Skin epidermis (tissue), 12 donors: ENCODE data around the gene SYNE1.

ENCODE experiments used
- H3K27ac ChIP-seq, 21 experiments: fragments of 200-600 bp; sonication (generic) in 11 of 21; one replicate each; pipeline ENCODE4 v1.5.0; 2020; ENCODE audit warnings: mild to moderate bottlenecking in 3 of 21, inconsistent platforms in 2 of 21, moderate library complexity in 2 of 21
- H3K4me3 ChIP-seq, 7 experiments: fragments of 200-600 bp; sonication (generic) in 2 of 7; one replicate each; pipeline ENCODE4 v1.5.0; 2020; ENCODE audit warnings: inconsistent platforms in 2 of 7, mild to moderate bottlenecking in 2 of 7, moderate library complexity in 1 of 7

The SYNE1 gene

DNA sequence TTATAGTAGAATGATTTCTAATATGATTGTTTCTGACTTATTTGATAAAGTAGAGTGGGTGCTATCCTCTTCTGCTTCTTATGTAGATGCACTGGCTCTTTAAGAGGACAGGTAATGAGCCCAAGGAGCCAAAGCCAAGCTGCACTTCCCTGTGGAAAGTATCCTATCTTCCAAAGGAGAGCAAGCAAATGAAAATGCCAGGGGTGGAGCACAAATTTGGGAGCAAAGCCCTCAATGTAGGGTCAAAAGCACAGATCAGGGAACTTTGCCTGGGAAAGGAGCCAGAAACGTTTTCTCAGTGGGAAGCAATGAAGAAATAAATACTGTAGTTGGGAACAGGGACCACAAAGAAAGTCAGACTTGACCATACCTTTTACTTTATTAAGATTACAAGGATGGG is 242.9 kb downstream of the SYNE1 start:
- H3K27ac ChIP-seq, result no peak overlapping the region
- H3K4me3 ChIP-seq, result no peak overlapping the region

DNA sequence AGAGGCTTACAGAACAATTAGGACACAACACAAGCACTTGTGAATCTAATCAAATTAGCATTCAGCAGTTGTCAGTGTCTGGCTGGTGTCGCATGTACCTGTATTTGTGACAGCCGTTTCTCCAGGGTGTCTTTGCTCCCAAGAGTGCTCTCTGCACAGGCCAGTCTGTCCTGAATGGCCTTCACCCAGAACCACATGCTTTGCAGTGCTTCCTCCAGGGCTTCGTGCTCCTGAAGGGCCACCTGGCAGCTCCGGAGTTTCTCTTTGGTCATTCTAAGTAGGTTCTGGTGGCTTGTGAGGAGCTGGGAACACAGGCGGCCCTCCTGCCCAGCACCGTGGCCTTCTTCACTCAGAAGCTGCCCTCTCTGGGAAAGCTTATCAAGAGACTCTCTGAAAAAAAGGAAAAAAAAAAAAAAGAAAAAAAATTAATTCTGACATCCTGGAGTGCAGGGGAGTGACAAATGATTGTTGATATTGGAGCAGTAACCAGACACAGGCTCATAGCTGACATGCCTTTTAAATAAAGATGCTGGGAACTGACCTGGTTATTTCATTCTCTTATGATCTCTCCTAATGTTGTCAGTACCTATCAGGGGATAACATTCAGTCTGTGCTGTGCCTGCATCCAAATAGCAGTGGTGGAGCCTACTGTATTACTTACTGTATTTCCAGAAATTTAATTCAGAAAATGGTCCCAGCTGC is 245.8 kb downstream of the SYNE1 start:
- Histone ChIP-seq H3K4me3 (no peak overlapping the region), H3K27ac (no peak overlapping the region)

DNA sequence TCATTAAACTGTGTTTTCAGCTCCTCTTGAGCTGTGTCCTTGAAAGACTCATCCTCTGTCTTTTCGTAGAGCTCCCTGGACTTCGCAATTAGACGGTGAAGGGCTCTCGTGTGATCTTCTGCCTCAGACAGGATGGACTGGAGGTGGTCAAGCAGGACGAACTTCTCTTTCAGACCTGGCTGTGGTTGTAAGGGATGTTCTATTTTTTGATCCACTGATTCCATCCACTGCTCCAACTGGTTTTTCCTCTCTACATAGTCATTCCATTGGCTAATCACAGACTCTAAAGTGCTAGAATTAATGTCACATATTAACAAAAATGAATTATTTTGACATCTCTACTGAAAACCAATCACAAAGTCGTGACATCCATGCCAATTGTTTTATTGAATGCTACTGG is 250.1 kb downstream of the SYNE1 start:
- no peak overlapping the region for H3K4me3 ChIP-seq
- no peak overlapping the region for H3K27ac ChIP-seq

DNA sequence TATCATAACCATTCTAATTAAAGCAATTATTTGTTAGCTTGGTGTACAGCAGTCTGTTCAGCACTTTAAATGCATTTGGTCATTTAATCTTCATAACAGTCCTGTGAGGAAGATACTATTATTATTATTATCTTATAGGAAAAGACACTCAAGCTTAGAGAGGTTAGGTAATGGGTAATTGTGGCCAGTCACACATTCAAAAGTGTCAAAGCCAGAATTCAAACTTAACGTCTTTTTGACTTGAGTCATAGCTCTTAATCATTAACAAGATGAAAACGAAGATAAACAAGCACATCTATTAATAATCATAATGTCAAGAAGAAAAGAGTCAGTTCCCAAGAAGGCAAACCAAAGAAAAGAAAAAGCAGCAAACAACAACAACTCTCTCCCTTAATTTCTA is 251.0 kb downstream of the SYNE1 start:
- H3K27ac ChIP-seq, result no peak overlapping the region
- no peak overlapping the region for H3K4me3 ChIP-seq

DNA sequence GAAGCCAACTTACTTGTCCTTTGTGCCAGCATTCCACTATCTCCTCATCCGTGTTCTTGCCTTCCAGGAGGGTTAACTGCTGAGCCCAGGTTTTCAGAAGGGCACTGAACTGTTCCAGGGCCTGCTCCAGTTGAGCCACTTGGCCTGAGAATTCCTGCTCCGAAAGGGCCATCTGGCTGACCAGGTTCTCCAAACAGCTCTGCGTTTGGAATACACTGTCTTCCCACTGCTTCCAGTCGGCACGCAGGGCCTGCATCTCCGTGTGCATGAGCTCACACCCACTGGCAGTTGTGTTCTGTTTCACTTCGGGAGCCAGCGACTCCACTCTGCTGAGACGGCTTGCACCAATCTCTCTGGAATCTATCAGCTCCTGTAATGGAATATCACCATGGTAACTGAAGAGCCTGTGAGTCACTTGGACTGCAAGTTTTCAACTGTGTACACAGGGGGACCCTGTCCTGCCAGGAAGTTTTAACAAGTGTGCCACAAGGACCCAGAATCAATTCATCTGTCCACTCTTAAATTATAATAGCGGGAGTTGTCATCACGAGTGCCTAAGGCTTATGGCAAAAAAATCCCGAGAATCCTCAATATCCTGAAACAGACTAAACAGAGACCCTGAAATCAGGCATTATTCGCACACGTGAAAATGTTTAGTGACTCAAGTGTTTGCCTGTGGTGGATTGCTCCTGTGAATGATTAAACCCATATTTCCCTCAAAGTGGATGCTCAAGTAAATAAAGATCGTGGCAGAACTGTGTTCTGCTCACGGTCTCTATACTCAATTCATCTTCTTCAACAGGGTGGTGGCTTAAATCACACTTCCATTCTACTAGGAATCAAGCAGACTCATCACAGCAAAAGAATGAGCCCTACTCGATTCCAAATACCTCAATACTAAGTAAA is 255.9 kb downstream of the SYNE1 start:
- peak overlapping the region; percentile 12 to 46 (median 27) for H3K4me3 ChIP-seq

DNA sequence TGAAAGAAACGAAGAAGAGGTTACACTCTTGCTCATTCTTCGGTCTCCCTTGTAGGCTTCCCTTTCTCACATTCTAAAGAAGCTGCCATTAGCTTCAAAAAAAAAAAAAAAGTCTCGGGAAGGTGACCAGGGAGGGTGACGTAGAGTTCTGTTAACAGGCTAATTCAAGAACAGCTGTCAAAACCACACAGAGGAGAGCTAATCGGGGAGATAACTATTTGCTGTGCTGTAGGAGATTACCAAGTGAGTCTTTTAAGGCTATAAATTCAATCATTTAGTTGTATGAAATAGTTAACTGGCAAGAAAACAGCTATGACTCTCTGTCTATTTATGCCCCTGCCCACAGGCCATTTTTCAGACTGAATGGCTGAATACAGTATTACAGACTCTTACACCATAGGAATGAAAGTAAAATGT is 256.8 kb downstream of the SYNE1 start:
- H3K4me3 ChIP-seq, result peak overlapping the region; percentile 12 to 46 (median 27)
- peak overlapping the region in 20 of 21 experiments; percentile 61 to 93 (median 77) for H3K27ac ChIP-seq

More for the DNA sequence above, 255.9 kb downstream of the SYNE1 start:
- peak overlapping the region in 20 of 21 experiments; percentile 61 to 93 (median 77) for H3K27ac ChIP-seq

DNA sequence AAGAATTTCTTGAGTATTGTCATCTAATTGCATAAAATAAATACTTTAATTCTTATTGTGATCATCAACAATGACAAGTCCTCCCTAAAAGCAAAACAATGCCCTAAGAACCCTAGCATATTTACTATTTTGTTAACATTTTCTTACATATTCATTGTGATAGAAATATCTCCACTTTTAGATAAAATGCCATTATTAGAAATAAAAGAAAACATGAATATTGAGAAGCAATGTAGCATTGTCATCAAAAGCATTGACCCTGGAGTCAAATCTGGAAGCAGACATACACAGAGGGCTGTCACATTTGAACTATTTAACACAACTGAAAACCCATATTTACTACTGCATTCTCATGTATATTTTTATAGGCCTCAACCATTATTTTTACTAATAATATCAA is 257.7 kb downstream of the SYNE1 start:
- H3K27ac ChIP-seq, result peak overlapping the region in 14 of 21 experiments; percentile 64 to 93 (median 78)

DNA sequence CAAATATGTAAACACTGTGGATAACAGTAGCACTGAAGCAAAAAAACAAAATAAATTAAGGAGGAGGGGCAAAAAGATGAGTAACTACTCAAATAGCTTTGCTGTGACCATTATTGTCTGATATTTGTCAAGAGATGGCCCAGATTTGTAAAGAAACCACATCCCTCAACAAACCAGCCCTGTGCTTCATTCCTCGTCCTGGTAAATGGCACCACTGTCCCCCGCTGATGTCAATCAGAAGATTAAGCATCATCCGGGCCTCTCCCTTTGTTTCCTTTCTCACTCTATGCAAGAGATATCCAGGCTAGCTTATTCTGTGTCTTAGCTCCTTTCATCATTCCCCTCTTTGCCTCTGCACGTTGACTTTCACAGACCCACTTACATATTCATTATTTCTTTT is 259.0 kb downstream of the SYNE1 start:
- Histone ChIP-seq H3K27ac (peak overlapping the region in 8 of 21 experiments; percentile 18 to 93 (median 58)), H3K4me3 (peak overlapping the region in 1 of 7 experiments; percentile 8)

More for the DNA sequence above, 257.7 kb downstream of the SYNE1 start:
- H3K4me3 ChIP-seq, result peak overlapping the region; percentile 5 to 46 (median 27)

DNA sequence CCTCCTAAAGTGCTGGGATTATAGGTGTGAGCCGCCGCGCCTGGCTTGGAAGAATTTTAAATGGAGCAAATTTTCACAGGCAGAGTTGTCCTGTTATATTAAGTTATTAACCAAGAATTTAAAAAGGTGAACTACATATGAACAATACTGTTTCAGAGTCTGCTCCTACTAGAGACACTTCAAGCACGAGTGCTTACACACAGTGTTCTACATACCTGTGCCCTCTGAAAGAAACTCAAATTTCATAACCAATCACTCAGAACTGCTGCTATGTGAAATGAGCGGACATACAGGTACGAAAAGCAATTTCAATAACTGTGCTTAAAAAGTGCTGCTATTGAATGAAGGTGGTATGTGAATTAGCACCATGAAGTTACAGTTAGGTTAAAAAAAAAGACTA is 262.0 kb downstream of the SYNE1 start:
- Histone ChIP-seq H3K27ac (no peak overlapping the region), H3K4me3 (no peak overlapping the region)

DNA sequence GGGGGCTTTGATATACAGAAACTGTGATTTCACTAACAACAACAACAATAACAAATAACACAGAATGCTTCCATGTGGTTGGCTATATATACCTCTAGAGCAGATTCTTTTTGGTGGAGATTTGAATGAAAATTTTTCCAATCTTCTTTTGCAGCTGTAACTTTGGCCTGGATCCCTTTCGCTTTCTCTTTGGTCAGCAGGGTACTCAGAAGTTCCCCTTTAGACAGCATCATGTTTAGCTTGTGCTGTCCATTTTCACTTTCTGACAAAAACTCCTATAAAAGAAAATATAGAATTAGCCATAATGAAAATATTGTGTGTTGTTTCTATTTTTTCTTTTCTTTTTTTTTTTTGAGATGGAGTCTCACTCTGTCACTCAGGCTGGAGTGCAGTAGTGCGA is 264.2 kb downstream of the SYNE1 start:
- Histone ChIP-seq H3K27ac (no peak overlapping the region), H3K4me3 (no peak overlapping the region)

DNA sequence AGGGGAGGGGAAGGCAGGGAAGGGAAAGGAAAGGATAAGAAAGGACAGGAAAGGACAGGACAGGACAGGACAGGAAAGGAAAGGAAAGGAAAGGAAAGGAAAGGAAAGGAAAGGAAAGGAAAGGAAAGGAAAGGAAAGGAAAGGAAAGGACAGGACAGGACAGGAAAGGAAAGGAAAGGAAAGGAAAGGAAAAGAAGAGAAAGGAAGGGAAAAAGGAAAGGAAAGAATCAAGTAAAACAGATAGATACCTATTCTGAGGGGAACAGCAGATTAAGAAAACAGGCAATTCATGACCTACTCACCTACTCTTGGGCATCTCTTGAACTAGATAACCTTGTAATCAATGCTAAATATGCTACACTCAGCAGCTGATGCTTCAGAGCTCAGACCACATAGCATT is 265.4 kb downstream of the SYNE1 start:
- no peak overlapping the region for H3K27ac ChIP-seq
- no peak overlapping the region for H3K4me3 ChIP-seq

DNA sequence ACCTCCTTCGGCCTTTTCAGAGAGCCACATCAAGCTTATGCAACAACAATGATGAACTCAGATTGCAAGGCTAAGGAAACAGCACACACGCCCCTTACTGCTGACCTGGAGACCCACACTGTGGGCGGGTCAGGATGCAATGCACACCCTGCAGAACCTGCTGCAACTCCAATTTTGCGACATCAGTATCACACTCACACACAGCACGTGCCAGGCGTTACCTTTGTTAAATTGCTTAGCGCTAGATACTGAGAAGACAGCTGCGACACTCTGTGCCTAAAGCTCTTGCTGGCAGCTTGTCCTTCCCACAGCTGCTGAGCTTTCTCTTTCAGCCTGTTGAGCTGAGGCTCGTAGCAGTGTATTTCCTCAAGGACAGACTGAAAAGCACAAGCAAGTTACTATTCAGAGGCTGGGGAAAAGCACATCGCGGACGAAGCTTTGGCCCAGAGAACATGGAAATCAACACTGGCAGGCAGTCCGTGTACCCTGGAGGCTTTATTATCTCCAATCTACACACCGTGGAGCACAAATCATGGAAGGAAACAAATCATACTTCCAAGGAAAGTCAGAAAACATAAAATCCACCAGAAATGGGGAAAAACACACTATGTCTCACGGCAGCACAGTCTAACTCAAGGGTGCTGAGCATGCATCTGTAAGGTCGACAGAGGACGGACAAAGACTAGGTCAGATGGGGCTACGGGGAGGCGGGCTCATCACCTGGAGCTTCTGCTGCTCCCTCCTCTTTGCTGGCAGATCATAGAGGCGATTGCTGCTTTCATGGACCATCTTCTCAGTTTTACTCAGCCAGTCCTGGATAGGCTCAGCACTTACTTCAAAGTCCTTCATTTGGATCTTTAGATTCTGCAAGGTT is 268.2 kb downstream of the SYNE1 start:
- H3K4me3 ChIP-seq, result no peak overlapping the region

DNA sequence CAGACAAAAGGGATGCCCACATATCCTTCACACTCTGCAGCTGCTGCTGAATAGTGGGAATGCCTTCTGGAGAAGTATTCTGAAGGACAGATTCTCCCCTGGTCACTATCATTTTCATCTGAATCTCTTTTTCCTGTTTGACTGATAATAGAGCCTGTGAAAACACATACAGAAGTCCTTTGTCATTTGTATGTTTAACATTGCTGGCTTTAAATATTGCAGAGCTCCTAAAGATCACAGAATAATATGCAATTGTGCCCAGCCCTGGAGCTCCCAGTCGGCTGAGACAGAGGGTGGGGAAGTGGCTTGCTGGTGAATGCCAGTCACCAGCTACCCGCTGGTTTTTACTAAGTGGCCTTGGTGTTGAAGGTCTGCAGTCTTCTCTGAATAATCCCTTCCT is 272.3 kb downstream of the SYNE1 start:
- Histone ChIP-seq H3K27ac (no peak overlapping the region), H3K4me3 (no peak overlapping the region)

More for the DNA sequence above, 268.2 kb downstream of the SYNE1 start:
- H3K27ac ChIP-seq, result no peak overlapping the region

DNA sequence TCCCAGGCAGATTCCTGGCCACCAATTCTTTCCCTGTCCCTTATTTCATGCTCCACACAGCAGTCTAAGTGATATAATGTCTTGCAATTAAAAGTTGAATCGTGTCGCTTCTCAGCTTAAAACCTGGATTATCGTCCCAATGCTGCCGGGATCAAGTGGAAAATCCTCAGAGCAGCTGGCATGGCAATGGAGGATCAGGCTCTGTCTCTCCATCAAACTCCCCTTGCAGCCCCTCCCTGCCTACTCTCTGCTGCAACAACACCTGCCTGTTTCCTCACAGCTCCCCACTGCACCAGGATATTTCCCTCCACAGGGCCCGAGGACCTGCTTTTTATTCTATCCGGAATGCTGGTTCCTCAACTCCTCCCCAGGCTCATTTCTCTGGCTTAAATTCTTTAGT is 277.1 kb downstream of the SYNE1 start:
- no peak overlapping the region for H3K27ac ChIP-seq
- no peak overlapping the region for H3K4me3 ChIP-seq

DNA sequence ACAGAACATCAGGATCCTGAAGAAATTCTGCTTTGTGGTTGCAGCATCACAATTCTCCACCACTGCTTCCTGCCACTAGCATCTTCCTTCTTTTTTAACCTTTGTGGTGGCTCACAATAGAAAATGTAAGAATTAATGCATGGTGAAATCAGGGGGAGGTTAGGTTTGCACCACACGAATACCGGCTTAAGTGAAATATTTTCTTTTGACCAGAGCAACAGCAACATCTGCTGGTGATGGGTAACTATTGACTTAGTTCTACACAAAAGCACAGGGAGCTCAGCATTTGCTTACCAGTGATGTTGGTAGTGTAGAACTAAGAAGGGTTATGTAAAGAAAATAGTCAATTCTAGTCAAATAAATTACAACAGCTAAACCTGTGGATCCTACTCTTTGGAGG is 280.5 kb downstream of the SYNE1 start:
- no peak overlapping the region for H3K27ac ChIP-seq
- H3K4me3 ChIP-seq, result no peak overlapping the region

DNA sequence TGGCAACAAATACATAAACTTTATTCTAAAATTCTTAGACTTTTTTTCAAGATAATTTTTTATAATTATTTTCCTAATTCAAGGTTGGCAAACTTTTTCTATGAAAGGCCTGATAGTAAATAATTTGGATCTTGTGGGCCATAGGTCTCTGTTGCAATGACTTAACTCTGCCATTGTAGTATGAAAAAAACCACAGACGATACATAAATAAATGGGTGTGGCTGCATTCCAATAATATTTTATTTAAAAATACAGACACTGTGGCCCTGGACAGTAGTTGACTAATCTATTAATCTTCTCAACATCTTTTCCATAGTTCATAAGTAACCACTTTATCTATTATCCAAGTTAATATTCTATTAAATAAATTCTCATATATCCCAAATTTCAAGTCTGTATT is 281.1 kb downstream of the SYNE1 start:
- H3K27ac ChIP-seq, result no peak overlapping the region
- H3K4me3 ChIP-seq, result no peak overlapping the region

DNA sequence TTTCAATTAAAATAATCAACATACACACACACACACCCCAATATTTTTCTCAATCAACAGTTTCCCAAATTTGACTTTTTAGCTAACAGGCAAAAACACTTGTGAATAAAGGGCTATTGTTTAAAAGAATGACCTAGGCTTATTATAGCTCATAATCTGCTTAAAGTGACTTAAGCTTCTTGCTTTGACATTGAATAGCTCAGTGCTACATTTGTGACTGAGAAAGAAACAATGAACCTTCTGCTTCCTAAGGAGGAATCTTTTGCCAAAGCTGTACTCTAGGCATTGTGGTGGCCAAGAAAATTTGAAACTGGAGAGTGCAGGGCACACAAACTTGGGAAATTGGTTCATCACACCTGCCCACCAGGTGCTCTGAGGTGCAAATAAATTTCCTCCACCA is 282.0 kb downstream of the SYNE1 start:
- Histone ChIP-seq H3K27ac (no peak overlapping the region), H3K4me3 (no peak overlapping the region)

DNA sequence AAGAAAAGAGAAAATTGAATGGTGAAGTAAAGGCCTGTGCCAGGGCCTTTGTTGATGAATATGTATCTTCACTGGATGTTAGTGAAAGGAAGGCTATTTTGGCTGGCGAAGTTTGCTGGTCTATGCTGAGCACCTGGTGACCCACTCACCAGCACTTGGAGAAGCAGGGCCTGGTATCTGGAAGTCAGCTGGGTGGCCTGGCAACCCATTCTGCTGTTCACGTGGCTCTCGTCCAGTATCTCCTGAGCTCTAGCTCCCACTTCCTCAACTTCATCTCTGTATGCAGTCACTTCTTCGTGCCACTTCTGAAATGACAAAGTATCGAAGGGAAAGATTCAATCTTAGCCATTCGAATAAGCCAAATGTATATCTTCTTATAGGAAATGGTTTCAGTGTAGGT is 283.7 kb downstream of the SYNE1 start:
- Histone ChIP-seq H3K4me3 (no peak overlapping the region), H3K27ac (no peak overlapping the region)

DNA sequence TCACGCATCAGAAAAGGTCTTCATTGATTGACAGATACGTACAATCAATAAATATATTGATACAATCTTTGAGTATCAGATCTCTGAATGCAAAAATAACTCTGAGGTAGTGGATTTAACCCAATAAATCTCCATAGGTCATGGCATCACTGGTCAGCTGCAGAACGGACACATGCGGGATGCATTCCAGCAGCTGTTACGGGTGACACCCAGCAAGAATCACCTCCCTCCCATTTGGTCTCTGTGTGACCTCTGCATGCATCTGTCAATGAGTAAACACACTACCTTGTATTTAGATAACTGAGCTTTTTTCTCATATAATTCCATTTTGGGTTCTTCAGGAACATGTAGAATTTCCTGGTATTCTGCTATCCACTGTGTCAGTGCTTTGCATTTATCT is 285.4 kb downstream of the SYNE1 start:
- no peak overlapping the region for H3K27ac ChIP-seq
- no peak overlapping the region for H3K4me3 ChIP-seq

DNA sequence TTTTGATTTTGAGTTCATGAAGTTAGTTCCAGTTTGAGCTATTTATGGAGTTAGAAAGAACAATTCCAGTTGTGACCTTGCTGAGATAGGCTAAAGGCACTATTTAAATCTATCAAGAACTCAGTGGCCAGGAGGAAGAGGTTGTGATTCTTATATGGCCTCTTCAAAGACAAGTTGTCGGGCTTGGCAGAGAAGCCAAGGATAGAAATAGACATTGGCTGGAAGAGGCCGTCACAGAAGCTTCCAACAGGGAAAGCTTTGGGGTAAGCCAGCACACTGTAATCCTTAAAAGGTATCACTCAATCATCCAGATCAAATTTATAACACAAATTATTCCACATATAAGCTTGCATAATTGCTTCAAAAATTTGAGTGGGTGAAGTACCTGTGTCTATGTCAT is 286.1 kb downstream of the SYNE1 start:
- no peak overlapping the region for H3K27ac ChIP-seq
- H3K4me3 ChIP-seq, result no peak overlapping the region
